Transverse colon (tissue), 4 donors: Measurements from ENCODE around the gene LGALS3BP. TPM values are rescaled to one million over a fixed set of nuclear protein-coding genes. Genes with fewer than 3 reads are reported as not detected.

Source experiments
- DNase-seq: peaks from one replicate; pipeline ENCODE4 v3.0.0-alpha.2; 2019
- H3K27ac ChIP-seq, 4 donors: fragments of 200-600 bp; sonication (generic); 2 replicates each; pipeline ENCODE4 v1.5.1; 2016 to 2018; ENCODE audit warnings: inconsistent platforms in 4 of 4
- H3K27me3 ChIP-seq: fragments of 200-600 bp; sonication (generic); 2 replicates; pipeline ENCODE4 v1.5.1; 2017; ENCODE audit warnings: inconsistent platforms
- H3K36me3 ChIP-seq, 4 donors: fragments of 200-600 bp; sonication (generic); 2 replicates each; pipeline ENCODE4 v1.5.1; 2017 to 2019; ENCODE audit warnings: inconsistent platforms in 4 of 4
- H3K4me1 ChIP-seq, 4 donors: fragments of 200-600 bp; sonication (generic); 2 replicates each; pipeline ENCODE4 v1.5.1; 2017 to 2020; ENCODE audit warnings: inconsistent platforms in 4 of 4
- H3K4me3 ChIP-seq, 4 donors: fragments of 200-600 bp; sonication (generic); 1 replicate in 1 of 4; 2 replicates in 3 of 4; pipeline versions ENCODE4 v1.5.1 to v1.6.1; 2017 to 2019; ENCODE audit warnings: inconsistent platforms in 4 of 4
- H3K9me3 ChIP-seq, 2 donors: fragments of 200-600 bp; sonication (generic); 2 replicates each; pipeline ENCODE4 v1.5.1; 2017 to 2019; ENCODE audit warnings: inconsistent platforms in 2 of 2
- EP300 ChIP-seq: sonication (generic); formaldehyde crosslinking; IDR thresholded peaks from one replicate; pipeline ENCODE4 v1.6.1; 2017; ENCODE audit warnings: antibody characterized with exemption, low read depth
- POLR2A ChIP-seq: fragments of 450-650 bp; IDR thresholded peaks from one replicate; pipeline ENCODE4 v1.6.1; 2016; ENCODE audit warnings: antibody characterized with exemption, mild to moderate bottlenecking, moderate library complexity
- POLR2AphosphoS5 ChIP-seq, 3 donors: sonication (generic); formaldehyde crosslinking; IDR thresholded peaks; one replicate each; pipeline ENCODE4 v1.6.1; 2016; ENCODE audit warnings: antibody characterized with exemption in 3 of 3
- WGBS, 2 donors: methylation state at CpG; one replicate each; pipeline ENCODE4 v1.1.5; 2018; ENCODE audit warnings: low coverage in 1 of 2; 5-methylcytosine and 5-hydroxymethylcytosine counted together
- in situ Hi-C, 4 donors: fragments of 200-750 bp; cut with MboI; loops; one replicate each; pipeline versions ENCODE4 v1.15.0 to v1.15.1; 2017; ENCODE audit warnings: low sequenced_read_pairs in 3 of 4, low pct_ligation_motif_present in 1 of 4, low pct_unique_long_range_greater_than_20kb in 1 of 4
- intact Hi-C: fragments of 100-400 bp; cut with DNase I; formaldehyde crosslinking; loops from one replicate; pipeline ENCODE4 v1.15.1; 2023; ENCODE audit warnings: low total_unique reads
- total RNA-seq, 4 donors: library from RNA; depleted of rRNA; stranded (reverse); fragments of >200 nt; gene quantifications; one replicate each; pipeline ENCODE4 v1.1.0, GENCODE V29; 2016
- TF ChIP-seq, protein P1 (sequence below), 5 experiments: fragments of 200-600 bp in 3 of 5; fragments of 450-650 bp in 2 of 5; sonication (generic) in 3 of 5; IDR thresholded peaks; 1 replicate in 2 of 5; 2 replicates in 3 of 5; pipeline ENCODE4 v1.5.1; 2016 to 2017; ENCODE audit warnings: antibody characterized with exemption in 5 of 5, inconsistent platforms in 3 of 5, mild to moderate bottlenecking in 2 of 5, moderate library complexity in 1 of 5

Gene LGALS3BP
- total RNA-seq, 4 donors from 2014 or later, result 796 to 1,440 (median 1,077) TPM

GRCh38 chr17:78937561-78937960 is 42.2 kb downstream of the LGALS3BP start:
- no peak overlapping the region for H3K4me3 ChIP-seq
- intact Hi-C loops, result no loop called here
- H3K27ac ChIP-seq, result no peak overlapping the region
- no peak for DNase-seq
- no peaks in the 10 kb centered on the region for H3K27me3 ChIP-seq
- H3K36me3 ChIP-seq, result no peaks in the 10 kb centered on the region
- H3K9me3 ChIP-seq, result no peaks in the 10 kb centered on the region
- peaks cover 19 to 26% (median 24%) of the 10 kb centered on the region in 4 donors for H3K4me1 ChIP-seq
- in situ Hi-C loops, result no loop called here
- TF ChIP-seq, protein P1, sequence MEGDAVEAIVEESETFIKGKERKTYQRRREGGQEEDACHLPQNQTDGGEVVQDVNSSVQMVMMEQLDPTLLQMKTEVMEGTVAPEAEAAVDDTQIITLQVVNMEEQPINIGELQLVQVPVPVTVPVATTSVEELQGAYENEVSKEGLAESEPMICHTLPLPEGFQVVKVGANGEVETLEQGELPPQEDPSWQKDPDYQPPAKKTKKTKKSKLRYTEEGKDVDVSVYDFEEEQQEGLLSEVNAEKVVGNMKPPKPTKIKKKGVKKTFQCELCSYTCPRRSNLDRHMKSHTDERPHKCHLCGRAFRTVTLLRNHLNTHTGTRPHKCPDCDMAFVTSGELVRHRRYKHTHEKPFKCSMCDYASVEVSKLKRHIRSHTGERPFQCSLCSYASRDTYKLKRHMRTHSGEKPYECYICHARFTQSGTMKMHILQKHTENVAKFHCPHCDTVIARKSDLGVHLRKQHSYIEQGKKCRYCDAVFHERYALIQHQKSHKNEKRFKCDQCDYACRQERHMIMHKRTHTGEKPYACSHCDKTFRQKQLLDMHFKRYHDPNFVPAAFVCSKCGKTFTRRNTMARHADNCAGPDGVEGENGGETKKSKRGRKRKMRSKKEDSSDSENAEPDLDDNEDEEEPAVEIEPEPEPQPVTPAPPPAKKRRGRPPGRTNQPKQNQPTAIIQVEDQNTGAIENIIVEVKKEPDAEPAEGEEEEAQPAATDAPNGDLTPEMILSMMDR (IDR thresholded peaks at IDR 0.05), result no peak
- TF ChIP-seq POLR2A, result no peak
- no peak for TF ChIP-seq EP300
- no peak for TF ChIP-seq POLR2AphosphoS5 (IDR thresholded peaks at IDR 0.05)
- 89 to 100% methylated on average over 3 to 11 of the region's 11 CpGs for WGBS, 2 donors

DNA sequence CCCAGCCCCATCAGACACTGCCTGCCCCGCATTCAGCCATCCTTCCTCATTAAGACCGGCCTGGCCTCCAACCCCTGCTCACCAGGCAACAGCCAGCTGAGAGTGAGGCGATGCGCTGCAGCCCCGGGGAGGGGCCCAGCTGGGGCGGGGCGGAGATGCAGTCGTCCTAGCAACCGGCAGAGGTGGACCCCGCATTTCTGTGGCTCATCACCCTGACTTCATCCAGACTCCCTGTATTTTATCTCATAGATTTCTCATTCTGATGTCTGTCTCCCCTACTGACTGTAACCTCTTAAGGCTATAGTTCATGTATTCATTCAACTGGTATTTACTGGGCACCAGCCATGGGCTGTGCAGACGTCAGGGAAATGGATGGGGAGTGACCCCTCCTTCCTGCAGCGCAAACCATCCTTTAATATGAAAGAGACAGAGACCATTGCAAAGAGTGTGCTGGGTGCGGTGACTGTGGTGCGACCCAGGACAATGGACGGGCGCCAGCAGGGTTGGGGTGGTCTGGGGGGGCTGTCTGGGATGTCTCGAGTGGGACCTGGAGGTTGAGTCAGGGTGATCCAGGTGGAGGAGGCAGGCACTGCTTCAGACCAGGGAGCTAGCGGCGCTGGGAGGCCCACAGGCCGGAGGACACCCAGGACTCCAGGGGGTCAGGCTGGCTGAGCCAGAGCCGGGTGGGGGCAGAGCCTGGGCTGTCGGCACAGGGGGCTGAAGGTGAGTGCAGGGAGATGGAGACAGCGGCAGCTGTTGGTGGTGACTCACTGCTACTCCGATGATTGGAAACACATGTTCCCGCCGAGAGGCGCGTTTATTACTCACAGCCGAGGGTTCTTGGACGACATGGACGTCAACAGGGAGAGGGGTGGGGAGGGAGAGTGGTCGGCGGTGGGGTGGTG is 44.1 kb downstream of the LGALS3BP start:
- Histone ChIP-seq H3K27ac (peak overlapping the region; percentile 82 to 89 (median 88)), H3K27me3 (no peaks in the 10 kb centered on the region), H3K4me1 (peaks cover 19 to 26% (median 24%) of the 10 kb centered on the region in 4 donors), H3K36me3 (no peaks in the 10 kb centered on the region), H3K9me3 (no peaks in the 10 kb centered on the region), H3K4me3 (no peak overlapping the region)
- 70% methylated on average over 33 of the region's 33 CpGs; no CpG with 5 or more reads in 1 of the 2 donors for WGBS, 2 donors
- DNase-seq, result peak; percentile 59
- TF ChIP-seq POLR2AphosphoS5 (IDR thresholded peaks at IDR 0.05), result peak; percentile 31 to 75 (median 63)
- TF ChIP-seq EP300, result no peak
- TF ChIP-seq POLR2A, result no peak
- TF ChIP-seq, protein P1 (IDR thresholded peaks at IDR 0.05), result no peak
- intact Hi-C loops, result no loop called here
- in situ Hi-C loops, result no loop called here

- WGBS, 2 donors, result 53 to 76% methylated on average over 2 to 19 of the region's 19 CpGs
- Histone ChIP-seq H3K36me3 (no peaks in the 10 kb centered on the region), H3K27ac (peak overlapping the region; percentile 82 to 89 (median 88)), H3K9me3 (no peaks in the 10 kb centered on the region), H3K27me3 (peaks cover 1% of the 10 kb centered on the region), H3K4me3 (no peak overlapping the region), H3K4me1 (peaks cover 19 to 26% (median 24%) of the 10 kb centered on the region in 4 donors)
- in situ Hi-C loops, result no loop called here
- intact Hi-C loops, result no loop called here
- TF ChIP-seq POLR2A (no peak), POLR2AphosphoS5 (IDR thresholded peaks at IDR 0.05) (no peak), EP300 (no peak)
- TF ChIP-seq, protein P1 (IDR thresholded peaks at IDR 0.05), result no peak
- DNase-seq, result no peak
These were observed 44.9 kb downstream of the LGALS3BP start for GRCh38 chr17:78934681-78935418.

DNA sequence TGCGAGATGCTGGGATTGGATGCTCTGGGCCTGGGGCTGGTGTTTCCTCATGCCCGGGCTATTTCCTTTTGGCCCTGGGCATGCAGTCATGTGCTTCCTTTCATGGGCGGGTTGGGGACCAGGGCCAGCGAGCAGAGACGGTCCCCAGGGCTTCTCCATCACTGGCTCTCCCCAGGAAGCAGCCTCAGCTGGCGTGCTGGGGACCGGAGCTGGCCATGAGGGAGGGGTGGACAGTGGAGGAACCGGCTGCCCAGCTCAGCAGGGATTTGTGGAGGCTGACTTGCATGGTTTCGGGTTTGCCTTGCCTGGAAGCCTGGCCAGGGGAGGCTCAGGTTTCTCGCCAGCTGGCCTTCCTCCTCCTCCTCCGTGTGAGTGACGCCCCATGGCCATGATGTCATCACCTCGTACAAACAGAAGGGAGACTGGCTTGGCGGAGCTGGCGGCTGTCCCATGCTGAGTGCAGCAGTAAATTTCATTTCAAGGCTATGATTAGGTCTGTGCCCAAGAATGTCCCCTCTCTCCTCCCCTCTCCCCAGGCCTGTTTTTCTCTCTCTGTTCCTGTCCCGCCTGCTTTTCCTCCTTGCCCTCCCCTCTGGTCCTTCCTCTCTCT is 45.7 kb downstream of the LGALS3BP start:
- WGBS, 2 donors, result 14% methylated on average over 13 of the region's 16 CpGs; no CpG with 5 or more reads in 1 of the 2 donors
- peak; percentile 15 for TF ChIP-seq EP300
- TF ChIP-seq, protein P1 (IDR thresholded peaks at IDR 0.05), result no peak
- peak; percentile 60 to 73 (median 69) for TF ChIP-seq POLR2AphosphoS5 (IDR thresholded peaks at IDR 0.05)
- TF ChIP-seq POLR2A, result no peak
- in situ Hi-C loops, result no loop called here
- peaks cover 19 to 26% (median 24%) of the 10 kb centered on the region in 4 donors for H3K4me1 ChIP-seq
- H3K4me3 ChIP-seq, result no peak overlapping the region
- H3K27me3 ChIP-seq, result peaks cover 4% of the 10 kb centered on the region
- DNase-seq, result peak; percentile 90
- no peaks in the 10 kb centered on the region for H3K9me3 ChIP-seq
- intact Hi-C loops, result no loop called here
- H3K27ac ChIP-seq, result peak overlapping the region; percentile 82 to 89 (median 88)
- no peaks in the 10 kb centered on the region for H3K36me3 ChIP-seq
